Activated naive CD4-positive, alpha-beta T cell treated with Interleukin-2 at 50 U/mL for 16 hours (primary cell): ENCODE data around the gene ADAMTS3.

Experiments
- DNase-seq: peaks from one replicate; pipeline ENCODE4 v3.0.0-alpha.2; 2020

The ADAMTS3 gene

DNA sequence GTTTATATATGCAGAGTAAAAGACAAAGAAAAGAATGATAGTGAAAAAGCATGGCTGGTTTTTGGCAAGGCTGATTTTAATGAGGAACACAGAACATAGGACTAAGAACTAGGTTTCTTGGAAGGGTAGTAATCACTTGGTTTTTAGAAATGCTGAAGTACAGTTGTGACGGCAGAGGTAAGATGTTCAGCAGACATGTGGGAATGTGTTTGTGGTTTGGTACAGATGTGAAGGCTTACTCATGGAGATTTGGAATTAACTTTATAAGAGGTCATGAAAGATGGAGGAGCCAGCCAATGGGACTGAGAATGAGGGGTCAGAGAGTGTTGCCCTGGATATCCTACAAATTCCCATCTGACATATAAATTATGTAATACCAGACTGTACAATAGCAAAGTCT lies 293.6 kb downstream of the ADAMTS3 start:
- DNase-seq = no peak

DNA sequence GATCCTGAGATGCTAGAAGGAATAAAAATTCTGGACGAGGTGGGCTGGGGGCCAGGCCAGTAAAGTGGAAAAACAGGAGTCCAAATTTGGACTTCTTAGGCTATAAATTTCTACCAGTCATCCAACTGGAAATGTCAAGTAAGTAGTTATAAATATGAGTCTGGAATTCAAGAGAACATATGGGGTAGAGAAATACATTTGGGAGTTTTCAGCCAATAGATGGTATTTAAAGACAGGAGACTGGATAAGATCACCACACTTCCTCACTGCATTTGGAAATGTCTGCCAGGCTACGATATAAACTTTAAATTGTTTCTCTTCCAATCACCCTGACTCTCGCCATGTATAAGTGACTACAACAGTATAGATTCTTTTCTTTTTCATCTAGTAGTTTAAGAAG lies 294.8 kb downstream of the ADAMTS3 start:
- DNase-seq = no peak

DNA sequence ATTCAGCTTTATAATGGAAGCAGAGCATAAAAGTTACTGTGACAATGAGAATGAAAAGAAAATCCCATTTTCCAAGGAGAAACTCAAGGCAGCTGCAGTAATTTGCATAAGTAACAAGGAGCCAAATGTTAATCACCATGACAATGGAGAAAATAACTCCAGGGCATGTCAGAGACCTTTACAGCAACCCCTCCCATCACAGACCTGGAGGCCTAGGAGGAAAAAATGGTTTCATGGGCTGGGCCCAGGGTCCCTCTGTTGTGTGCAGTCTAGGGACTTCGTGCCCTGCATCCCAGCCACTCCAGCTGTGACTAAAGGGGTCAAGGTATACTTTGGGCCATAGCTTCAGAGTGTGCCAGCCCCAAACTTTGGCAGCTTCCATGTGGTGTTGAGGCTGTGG lies 313.8 kb downstream of the ADAMTS3 start:
- DNase-seq = no peak

DNA sequence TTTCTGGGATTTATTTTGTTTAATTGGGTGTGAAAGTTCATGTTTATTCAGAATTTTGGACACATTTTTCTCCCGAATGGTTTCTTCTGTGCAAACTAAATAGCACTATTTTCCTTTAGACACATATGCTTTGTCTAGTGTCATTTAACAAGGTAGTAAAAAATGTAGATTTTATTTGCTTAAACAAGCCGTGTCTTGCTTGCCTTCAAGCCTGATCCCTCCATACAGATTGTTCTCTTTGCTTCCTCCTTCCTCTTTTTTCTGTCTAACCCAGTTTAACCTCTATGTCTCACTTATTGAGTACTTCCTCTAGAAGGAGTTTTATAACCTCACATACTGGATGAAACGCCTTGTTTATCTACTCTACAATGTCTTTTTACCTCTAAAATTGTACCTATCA lies 325.4 kb downstream of the ADAMTS3 start:
- DNase-seq = no peak

DNA sequence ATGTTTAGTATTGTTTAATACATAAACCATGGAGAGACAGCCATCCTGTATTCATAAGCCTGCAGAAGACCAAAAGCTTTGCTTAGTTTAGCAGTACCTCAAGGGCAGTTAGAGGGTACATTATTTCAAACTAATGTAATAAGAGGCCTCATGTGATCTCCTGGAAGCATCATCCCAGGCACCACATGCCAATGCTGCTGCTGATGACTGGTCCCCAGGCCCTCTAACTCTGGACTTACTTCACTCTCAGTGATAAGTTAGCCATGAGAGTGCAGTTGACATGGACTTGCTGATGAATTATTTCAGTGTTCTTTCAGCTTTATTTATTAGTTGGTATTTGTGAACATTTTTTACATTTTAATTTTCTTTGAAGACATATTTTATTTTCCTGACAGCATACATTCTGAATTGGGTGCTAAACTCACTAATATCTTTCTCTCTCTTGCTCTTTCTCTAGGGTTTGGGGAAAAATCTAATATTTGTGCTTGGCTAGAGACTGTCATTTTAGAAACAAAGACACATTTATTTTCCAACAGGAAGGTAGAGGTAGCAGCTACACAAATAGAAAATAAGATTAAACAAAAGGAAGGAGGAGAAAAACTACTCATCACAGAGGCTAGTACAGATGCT lies 329.4 kb downstream of the ADAMTS3 start:
- DNase-seq = no peak
